GM12892 (cell line): Measurements from ENCODE around the gene RNF115.

Experiments used
- POLR2A ChIP-seq: IDR thresholded peaks from 2 replicates; pipeline ENCODE4 v1.6.1; 2011; ENCODE audit warnings: low read depth, low read length, control low read depth
- POLR2AphosphoS5 ChIP-seq: IDR thresholded peaks from 2 replicates; pipeline ENCODE4 v1.6.1; 2011; ENCODE audit warnings: low read depth, low read length, control low read depth
- TAF1 ChIP-seq: IDR thresholded peaks from 2 replicates; pipeline ENCODE4 v1.6.1; 2011; ENCODE audit warnings: low read depth, mild to moderate bottlenecking, control low read depth, low read length, borderline replicate concordance

DNA sequence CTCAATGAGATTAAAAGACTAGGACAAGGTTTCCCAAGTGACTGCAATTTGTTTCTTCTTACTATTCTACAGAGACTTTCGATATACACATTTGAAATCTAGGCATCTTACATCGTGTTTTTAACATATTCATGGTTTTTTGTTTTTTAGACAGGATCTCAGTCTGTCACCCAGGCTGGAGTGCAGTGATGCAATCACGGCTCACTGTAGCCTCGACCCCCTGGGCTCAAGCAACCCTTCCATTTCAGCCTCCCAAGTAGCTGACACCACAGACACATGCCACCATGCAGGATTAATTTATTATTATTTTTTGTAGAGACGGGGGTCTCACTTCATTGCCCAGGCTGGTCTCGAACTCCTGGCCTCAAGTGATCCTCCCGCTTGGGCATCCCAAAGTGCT lies 118.3 kb downstream of the RNF115 start:
- TF ChIP-seq POLR2A (no peak), TAF1 (no peak), POLR2AphosphoS5 (no peak)
